Stimulated activated CD8-positive, alpha-beta memory T cell treated with anti-CD3 and anti-CD28 coated beads, Interleukin-15, amount 100 ng/mL, for 1 hour (primary cell): ENCODE measurements around the gene SERPINB10.
"Not testable (repeated sequence)": the region's sequence is repeated elsewhere in the genome, so short reads cannot be mapped to it uniquely, and the experiment has no call there.

Experiments
- DNase-seq: peaks from one replicate; pipeline ENCODE4 v3.0.0-alpha.2; 2020; ENCODE audit warnings: low read depth

SERPINB10 gene

DNA sequence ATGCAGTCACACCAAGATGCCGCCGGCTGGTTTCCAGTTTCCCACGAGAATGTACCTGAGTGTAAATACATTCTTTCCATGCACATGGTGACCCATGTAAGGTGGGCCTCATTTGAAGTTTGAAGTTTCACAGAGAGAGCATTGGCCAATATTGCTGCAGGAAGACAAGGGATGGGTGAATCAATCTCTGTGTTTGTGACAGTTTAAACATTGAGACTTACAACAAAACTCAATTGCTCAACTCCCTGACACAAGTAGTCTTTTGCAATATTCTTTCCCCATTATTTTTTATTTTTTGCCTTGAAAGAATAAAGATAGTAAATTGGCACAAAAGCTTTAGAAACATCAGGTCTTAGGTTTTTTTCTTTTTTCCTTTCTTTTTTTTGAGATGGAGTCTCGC is 15.2 kb upstream of the SERPINB10 start:
- no peak for DNase-seq

DNA sequence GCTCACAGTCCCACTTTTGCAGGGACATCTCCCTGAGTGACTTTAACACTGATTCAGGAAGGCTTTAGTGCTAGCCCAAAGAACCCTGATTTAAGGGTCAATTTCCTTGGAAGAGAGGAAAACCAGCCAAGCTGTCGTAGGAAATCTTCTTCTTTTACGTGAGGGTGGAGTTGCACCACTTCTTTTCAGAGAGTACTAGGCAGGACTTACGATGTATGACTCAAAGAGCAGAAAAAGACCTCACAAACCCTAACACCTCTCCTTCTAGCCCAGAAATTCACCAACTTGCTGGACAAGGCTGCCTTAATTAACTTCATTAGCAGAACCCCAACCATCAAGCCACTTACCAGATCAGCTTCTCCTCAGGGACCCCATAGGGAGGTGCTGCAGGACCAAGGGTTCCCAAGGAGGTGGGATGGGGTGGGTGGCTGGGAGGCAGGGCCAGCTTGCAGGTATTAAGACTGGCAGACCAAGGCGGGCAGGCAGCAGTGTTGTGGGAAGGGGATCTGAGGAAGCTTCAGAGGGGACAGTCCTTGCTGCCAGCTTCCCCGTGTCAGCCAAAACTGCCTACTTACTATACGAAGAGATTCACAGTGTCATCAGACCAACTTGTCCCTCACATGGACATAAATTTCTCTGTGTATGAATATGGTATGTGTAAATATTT is 13.5 kb upstream of the SERPINB10 start:
- DNase-seq, result no peak

DNA sequence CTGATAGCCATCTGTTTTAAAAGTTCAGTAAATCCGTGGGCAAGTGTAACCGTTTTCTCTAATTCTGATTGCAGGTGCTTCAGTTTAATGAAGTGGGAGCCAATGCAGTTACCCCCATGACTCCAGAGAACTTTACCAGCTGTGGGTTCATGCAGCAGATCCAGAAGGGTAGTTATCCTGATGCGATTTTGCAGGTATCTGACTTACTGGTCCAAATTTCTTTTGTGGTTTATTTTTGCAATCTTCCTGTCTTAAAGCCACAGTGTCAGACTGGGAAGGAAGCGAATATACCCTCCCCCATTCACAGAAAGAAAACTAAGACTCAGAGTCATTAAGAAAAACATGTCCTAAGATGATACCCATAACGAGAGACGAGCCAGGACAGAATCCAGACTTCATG is 12.6 kb upstream of the SERPINB10 start:
- no peak for DNase-seq

DNA sequence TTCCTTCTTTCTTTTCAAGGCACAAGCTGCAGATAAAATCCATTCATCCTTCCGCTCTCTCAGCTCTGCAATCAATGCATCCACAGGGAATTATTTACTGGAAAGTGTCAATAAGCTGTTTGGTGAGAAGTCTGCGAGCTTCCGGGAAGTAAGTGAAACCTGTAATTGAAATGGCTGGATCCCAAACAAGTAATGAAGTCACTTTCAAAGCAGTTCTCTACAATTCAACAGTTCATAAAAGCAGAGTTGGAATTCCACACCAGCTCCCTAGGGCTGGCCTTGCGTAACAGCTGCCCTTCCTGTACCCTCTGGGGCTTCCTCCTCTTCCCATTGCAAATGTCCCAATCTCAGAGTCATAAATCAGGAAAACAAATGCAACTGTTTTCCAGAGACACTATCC is 10.7 kb upstream of the SERPINB10 start:
- DNase-seq, result no peak

DNA sequence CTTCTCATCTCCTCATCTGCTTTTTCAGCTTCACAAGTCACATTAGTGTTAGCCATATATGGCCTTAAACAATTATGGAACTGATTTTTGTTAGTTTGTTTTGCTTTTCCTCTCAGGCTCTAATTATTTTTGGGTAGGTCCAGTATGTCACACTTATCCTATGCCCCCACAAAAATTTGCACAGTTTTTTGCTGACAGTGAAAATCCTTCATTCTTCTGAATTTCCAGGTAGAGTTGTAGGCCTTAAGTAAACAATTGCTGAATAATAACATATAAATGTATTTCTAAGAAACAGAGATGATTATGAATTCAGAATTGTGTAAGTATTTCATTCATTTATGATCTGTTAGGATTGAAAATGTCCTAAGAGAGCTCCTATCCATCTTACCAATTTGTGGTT is 8.6 kb upstream of the SERPINB10 start:
- DNase-seq, result no peak

DNA sequence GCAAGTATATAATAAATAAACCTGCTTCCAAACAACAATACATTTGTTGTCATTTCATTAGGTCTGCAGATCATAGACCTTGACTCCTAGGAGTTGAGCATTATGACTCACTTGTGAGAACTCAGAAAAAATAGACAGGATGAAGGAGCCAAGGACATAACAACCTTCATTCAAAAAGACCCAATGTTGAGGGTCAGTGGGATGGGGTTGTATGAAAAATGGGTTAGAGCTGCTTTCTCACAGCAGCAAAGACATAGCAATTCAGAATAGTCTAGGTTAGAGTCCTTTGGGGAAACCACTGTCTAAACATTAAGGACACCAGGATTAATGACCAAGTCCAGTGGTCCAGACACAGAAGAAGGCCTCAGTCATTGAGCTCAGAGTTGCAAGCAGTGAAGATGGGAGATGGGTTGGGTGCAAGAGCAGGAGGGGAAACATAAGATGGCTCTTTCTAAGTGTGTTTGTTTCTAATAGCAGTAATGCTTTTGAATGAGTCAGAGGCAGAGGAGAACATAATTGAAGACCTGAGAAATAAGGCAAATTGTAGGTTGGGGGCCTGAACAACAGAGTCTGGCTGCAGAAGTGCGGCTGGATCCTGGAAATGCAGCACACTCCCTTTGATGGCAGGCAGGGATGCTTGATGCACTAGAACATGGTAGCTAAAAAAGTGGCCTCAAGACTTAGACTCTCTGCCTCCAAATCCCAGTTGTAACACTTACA is 3.7 kb upstream of the SERPINB10 start:
- no peak for DNase-seq

DNA sequence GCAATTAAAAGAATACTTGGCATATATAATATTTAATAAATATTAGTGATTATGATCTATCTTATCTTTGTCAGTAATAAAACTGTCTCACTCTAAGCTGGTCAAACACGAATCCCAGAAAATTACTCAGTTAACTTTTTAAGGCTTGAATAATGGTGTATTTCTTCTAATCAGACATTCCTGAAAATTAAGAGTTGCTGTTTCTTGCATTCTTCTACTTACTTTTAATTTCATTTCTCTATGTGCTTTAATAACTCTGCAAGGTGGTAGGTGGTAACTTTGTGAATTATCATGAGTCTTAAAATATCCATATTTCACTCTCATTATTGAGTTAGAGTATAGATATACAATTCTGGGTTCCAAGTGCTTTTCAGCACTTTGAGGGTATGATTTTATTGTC is 3.1 kb upstream of the SERPINB10 start:
- no peak for DNase-seq

DNA sequence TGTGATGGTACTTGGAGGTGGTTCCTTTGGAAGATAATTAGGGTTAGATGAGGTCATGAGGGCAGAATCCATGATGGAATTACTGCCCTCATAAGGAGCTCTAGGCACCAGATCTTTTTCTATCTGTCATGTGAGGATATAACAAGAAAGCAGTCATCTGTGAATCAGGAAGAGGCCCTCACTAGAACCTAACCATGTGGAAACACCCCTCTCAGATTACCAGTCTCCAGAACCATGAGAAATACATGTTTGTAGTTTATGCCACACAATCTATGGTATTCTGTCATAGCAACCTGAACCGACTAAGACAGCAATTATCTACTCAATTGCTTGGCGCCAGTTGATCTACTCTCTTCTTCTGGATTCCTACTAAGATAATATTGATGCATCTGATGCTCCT is 2.4 kb upstream of the SERPINB10 start:
- DNase-seq, result no peak

DNA sequence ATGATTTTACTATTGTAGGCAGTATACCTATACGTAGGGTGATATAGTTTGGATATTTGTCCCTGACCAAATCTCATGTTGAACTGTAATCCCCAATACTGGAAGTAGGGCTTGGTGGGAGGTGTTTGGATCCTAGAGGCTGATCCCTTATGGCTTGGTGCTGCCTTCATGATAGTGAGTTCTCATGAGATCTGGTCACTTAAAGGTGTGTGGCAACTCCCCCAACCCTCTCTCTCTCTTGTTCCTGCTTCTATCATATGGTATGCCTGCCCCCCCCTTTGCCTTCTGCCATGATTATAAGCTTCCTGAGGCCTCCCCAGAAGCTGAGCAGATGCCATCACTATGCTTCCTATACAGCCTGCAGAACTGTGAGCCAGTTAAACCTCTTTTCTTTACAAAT is 1.7 kb upstream of the SERPINB10 start:
- no peak for DNase-seq

DNA sequence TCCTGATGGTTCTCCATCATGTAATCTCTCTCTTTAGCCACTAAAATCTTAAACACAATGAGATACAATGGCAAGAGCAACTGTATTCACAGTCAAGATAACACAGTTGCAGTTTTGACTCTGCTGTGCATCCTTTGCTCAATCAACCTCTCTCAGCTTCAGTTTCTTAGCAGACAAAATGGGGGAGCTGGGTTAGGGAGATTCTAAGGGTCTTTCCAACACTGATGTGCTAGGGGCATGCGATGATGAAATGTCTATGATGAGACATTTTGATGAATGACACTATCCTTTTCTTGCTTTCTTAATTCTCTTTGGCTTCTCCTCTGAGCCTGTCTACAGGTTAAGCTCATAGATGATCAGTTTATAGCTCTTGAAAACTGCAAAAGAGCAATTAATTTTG is 1.1 kb downstream of the SERPINB10 start:
- no peak for DNase-seq

DNA sequence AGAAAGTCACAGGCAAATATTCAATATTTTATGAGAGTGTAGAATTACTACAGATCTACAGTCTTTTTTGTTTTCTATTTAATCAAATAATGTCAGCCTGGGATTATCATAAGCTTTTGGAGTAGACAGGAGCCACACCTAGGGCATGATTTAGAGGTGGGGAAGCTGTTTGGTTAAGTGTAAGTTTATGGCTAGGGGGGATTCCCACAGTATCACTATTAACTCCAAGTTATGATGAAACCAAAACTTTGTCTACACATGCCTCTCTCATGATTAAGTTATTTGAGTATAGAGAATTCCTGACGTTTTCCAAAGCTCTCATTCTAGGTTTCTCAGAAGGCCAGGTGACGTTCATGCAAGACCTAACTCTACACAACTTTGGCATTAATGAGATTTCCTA is 2.1 kb downstream of the SERPINB10 start:
- DNase-seq, result no peak

DNA sequence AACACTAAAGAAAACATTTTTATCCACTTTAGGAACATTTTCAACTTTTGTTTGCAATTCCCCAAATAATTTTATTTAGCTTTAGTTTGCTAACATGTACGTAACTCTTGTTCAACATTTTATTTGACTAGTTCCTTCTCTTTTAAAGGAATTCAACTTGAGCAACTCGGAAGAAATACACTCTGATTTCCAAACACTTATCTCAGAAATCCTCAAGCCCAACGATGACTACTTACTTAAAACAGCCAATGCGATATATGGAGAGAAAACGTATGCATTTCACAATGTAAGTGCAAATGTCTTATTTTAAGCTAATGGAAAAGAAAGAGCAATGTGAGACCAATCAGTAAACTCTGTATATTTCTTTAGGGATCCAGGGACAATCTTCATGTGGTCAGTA is 10.1 kb downstream of the SERPINB10 start:
- no peak for DNase-seq

DNA sequence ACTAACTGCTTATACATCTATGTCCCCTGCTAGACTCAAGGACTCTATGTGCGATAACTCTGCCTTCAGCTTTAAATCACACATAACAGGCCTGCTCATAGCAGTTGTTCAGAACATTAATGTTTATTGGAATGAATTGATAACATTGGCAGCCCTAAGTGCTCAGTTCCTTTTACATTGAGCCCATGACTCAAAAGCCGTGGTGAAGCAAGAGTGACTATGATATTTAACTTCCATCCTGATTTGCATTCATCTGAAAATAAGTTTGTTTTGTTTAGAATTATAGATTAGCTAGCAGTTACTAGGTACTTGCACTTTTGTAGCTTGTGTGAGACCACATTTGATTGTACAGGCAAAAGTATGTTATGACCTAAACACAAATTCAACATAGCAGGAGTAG is 14.3 kb downstream of the SERPINB10 start:
- no peak for DNase-seq

DNA sequence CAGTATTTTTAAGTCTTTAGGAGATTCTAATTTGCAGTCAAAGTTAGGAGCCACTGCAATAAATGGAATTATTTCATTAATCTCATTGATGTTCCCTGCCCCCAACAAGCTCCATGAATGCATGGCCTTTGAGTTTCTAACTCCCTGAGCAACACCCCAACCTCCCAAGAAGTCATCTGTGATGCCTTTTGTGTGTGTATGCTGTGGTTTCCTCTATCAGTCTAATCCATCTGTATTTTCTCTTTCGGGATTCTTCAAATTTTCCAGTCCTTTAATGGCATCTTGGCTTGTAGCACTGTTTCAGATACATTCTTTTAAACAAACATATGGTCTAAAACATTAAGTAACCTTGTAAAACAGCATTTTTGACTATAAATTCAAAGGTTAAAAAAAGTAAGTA is 16.8 kb downstream of the SERPINB10 start:
- DNase-seq, result no peak

DNA sequence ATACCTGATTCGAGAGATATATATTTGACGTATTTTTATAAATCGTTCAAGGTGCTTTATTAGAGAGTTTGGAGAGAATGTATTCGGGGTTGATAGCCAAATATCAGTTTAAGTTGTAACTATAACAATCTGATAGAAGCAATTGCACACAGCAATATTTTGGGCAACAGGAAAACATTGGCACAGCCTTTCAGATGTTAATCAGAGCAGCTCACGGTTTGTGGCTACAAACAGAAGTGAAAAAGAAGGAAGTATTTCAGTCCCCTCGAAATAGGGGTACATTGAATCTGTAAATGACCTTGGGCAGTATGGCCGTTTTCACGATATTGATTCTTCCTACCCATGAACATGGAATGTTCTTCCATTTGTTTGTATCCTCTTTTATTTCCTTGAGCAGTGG is 20.6 kb downstream of the SERPINB10 start:
- no peak for DNase-seq

DNA sequence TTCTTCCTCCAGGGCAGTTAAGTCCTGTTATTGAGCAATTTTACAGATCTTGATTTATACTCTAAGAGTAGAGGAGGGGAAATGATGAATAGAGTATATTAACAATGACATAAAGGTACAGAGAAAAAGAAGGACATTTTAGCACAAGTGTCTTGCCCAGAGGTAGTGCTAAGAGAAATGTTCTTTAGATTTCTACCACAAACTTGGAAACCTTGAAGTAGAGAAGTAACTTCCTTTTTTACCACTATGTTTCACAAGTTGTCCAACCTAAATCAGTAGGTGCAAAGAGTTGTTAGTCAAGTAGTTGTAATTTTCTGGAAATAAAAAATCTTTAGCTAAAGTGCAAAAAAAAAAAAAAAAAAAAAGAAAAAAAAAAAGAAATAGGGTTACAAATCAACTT is 21.6 kb downstream of the SERPINB10 start:
- not testable (repeated sequence) for DNase-seq

DNA sequence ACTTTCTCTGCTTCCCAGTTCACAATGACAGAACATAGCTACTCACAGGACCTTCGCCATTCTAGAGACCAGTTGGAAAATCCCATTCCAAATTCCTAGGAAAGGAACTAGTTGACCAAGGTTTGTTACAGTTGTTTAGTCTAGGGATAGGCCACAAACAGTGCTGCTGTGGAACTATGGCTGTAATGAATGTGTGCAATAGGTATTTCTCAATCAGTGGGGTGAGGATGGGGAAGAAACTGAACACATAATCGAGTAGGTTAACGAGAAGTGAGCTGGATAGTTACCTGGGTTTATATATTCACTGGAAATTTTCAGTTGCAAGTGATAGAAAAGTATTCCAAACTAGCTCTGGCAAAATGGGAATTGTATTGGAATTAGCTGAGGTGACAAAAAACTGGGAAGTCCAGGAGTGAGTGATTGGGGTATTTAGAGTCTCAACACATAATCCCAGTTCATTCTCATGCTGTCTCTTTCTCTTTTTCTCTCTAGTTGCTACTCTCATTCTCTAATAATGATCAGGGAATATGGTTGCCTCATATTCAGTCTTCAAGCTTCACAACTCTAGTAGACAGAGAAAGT is 23.1 kb downstream of the SERPINB10 start:
- DNase-seq, result no peak

DNA sequence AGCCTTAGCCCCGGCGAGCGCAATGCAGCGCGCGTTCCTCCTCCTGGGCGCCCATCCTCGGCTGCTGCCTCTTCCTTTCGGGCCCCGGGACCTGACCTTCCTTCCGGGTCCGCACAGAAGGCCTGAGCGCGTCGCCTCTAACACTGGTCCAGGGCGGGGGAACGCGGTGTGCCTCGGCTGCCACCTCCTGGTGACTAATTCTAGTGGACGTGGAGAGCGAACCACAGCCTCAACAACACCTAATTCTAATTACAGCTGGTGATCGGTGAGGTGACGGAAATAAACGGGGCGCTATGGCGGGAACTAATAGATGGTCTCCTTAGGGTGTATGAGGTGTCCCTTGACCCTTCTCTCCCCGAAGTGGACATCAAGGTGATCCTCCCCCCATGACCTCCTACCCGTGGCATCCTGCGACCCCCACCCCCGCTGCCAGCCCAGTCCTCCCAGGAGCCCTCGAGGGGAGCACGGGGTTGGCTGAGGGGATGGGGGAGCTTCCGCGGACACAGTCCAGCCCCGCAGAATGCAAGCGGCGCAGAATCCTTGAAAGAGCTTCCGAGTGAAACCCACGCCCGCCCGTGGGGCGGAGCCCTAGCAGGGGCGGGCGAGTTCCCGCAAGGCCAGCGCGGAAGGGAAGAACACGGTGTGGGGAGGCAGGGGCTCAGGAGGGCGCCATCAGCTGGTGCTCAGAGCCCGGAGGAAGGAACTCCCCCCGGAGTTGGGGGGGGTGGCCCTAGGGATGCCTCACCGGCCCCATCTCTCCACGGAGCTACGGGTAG is 28.6 kb downstream of the SERPINB10 start:
- no peak for DNase-seq

DNA sequence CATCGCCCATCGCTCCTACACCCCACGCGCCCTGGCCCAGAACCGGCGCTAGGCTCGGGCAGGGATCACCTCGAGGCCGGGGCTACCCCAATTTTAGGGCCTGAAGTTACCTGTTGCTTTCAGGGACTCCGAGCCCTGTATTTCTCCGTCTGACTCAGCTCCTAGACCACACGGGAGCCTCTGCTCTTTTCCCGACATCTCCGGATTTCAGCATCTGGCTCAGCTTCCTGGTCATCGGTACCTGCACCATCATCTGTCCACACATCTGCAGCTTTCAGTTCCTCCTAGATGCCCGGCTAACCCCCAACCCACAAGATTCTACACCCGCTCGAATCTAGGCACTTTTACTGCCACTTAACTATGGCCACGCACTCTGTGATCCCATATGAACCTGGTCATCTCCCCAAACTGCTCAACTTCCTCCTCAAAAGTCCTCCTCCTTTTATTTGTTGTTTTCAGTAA is 29.2 kb downstream of the SERPINB10 start:
- DNase-seq, result no peak

DNA sequence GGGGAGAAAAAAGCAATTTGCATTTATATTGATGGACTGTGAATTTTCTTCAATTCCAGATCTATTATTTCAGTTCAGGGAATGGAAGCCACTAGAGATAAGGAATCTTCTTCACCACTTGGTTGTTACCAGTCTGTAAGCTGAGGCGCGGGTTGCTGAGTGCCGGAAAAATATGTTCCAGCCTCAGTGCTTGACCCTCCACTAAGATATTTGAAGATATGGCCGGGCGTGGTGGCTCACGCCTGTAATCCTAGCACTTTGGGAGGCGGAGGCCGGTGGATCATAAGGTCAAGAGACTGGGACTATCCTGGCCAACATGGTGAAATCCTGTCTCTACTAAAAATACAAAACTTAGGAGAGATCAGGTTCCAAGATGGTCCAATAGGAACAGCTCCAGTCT is 32.2 kb downstream of the SERPINB10 start:
- DNase-seq, result no peak

DNA sequence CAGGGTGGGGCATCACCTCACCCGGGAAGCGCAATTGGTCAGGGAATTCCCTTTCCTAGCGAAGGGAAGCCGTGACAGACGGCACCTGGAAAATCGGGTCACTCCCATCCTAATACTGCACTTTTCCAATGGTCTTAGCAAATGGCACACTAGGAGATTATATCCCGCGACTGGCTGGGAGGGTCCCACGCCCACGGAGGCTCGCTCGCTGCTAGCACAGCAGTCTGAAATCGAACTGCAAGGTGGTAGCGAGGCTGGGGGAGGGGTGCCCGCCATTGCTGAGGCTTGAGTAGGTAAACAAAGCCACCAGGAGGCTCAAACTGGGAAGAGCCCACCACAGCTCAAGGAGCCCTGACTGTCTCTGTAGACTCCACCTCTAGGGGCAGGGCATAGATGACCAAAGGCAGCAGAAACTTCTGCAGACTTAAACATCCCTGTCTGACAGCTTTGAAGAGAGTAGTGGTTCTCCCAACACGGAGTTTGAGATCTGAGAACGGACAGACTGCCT is 32.8 kb downstream of the SERPINB10 start:
- DNase-seq, result not testable (repeated sequence)

DNA sequence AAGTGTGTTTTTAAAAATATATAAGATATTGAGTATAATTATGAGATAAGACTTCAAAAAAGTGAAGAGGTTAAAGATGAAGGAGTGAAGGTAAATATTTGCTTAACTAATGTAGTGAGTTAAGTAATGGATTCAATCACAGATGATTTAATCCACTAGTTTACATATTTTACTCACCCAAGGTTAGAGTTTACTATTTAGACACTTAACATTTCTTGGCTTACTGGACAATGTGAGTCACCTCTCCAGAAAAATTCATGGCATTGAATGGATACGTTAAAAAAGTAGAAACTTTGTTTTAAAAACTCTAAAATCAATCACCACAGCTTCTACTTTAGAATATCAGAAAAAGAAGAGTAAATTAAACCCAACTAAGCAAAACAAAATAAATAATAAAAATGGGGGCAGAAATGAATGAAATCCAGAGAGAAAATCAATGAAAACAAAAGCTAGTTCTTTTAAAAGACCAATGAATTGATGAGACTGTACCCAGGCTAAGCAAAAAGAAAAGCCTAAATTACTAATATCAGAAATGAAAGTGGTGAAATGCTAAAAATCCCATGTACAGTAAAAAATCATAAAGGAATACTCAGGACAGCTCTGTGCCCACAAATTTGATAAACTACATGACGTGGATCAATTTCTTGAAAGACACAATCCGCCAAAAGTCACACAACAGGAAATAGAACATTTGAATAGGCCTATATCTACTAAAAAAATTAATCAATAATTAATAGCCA is 39.5 kb downstream of the SERPINB10 start:
- DNase-seq, result no peak
